HEK293 (cell line): ENCODE data around the gene FAM168A.

Experiments used
- CTCF ChIA-PET: fragments of 350-600 bp; formaldehyde crosslinking; extraction: SDS; loops from one replicate; lab custom pipeline; 2021; ENCODE audit warnings: antibody characterized with exemption; lab: Yijun Ruan, JAX
- POLR2A ChIA-PET: fragments of 300-600 bp; formaldehyde crosslinking; extraction: SDS; loops from one replicate; lab custom pipeline; 2020; ENCODE audit warnings: antibody characterized with exemption, inconsistent platforms; lab: Yijun Ruan, JAX
- H3K27ac ChIP-seq: fragments of 200-500 bp; sonication (Bioruptor generic); 2 replicates; pipeline ENCODE4 v1.5.1; 2014; ENCODE audit warnings: low read depth, low read length, control low read depth, inconsistent platforms; ENCODE audit errors: extremely low read depth
- H3K36me3 ChIP-seq, 2 experiments: fragments of 200-500 bp in 1 of 2; sonication (Bioruptor generic) in 1 of 2; 1 replicate in 1 of 2; 2 replicates in 1 of 2; pipeline ENCODE4 v1.5.1; 2014 to 2017; ENCODE audit warnings: inconsistent platforms in 2 of 2, low read length in 2 of 2; ENCODE audit not compliant: control insufficient read depth in 2 of 2, insufficient read depth in 1 of 2
- H3K4me1 ChIP-seq: fragments of 200-500 bp; sonication (Bioruptor generic); 2 replicates; pipeline ENCODE4 v1.5.1; 2014; ENCODE audit warnings: mild to moderate bottlenecking, low read length, inconsistent platforms; ENCODE audit not compliant: control insufficient read depth, insufficient read depth
- H3K4me3 ChIP-seq: 2 replicates; pipeline ENCODE4 v1.5.1; 2011; ENCODE audit warnings: low read depth, mild to moderate bottlenecking, control low read depth, low read length, moderate library complexity
- H3K9me3 ChIP-seq: fragments of 200-500 bp; sonication (Bioruptor generic); 2 replicates; pipeline ENCODE4 v1.5.1; 2014; ENCODE audit warnings: low read depth, low read length, inconsistent platforms; ENCODE audit not compliant: control insufficient read depth, insufficient read depth
- REST ChIP-seq: fragments of 450-650 bp; formaldehyde crosslinking; IDR thresholded peaks from 2 replicates; pipeline ENCODE4 v1.5.1; 2016; ENCODE audit warnings: missing biosample characterization, missing genetic modification characterization
- YY1 ChIP-seq: fragments of 450-650 bp; formaldehyde crosslinking; IDR thresholded peaks from 2 replicates; pipeline ENCODE4 v1.5.1; 2018; ENCODE audit warnings: missing biosample characterization, missing genetic modification characterization
- ZBTB8A ChIP-seq: fragments of 450-650 bp; formaldehyde crosslinking; IDR thresholded peaks from 2 replicates; pipeline ENCODE4 v1.5.1; 2016; ENCODE audit warnings: missing biosample characterization, missing genetic modification characterization
- ZFHX2 ChIP-seq: fragments of 450-650 bp; formaldehyde crosslinking; conservative IDR thresholded peaks from 2 replicates; pipeline ENCODE4 v1.5.1; 2016; ENCODE audit warnings: missing biosample characterization, missing genetic modification characterization
- ZFP37 ChIP-seq: fragments of 450-650 bp; formaldehyde crosslinking; IDR thresholded peaks from 2 replicates; pipeline ENCODE4 v1.5.1; 2016; ENCODE audit warnings: missing biosample characterization, missing genetic modification characterization
- ZNF10 ChIP-seq: fragments of 450-650 bp; formaldehyde crosslinking; IDR thresholded peaks from 2 replicates; pipeline ENCODE4 v1.5.1; 2017; ENCODE audit warnings: missing biosample characterization, missing genetic modification characterization
- ZNF175 ChIP-seq: fragments of 450-650 bp; formaldehyde crosslinking; IDR thresholded peaks from 2 replicates; pipeline ENCODE4 v1.5.1; 2016; ENCODE audit warnings: missing biosample characterization, missing genetic modification characterization
- ZNF274 ChIP-seq, 2 experiments: fragments of 200-500 bp in 1 of 2; fragments of 450-650 bp in 1 of 2; sonication (Bioruptor generic) in 1 of 2; formaldehyde crosslinking in 1 of 2; IDR thresholded peaks; 2 replicates each; pipeline versions ENCODE4 v1.5.1 to v1.6.1; 2014 to 2016; ENCODE audit warnings: borderline replicate concordance in 1 of 2, inconsistent platforms in 1 of 2, low read length in 1 of 2, missing biosample characterization in 1 of 2, missing genetic modification characterization in 1 of 2
- ZNF280C ChIP-seq: fragments of 450-650 bp; formaldehyde crosslinking; IDR thresholded peaks from 2 replicates; pipeline ENCODE4 v1.5.1; 2016; ENCODE audit warnings: missing biosample characterization, missing genetic modification characterization
- ZNF362 ChIP-seq: fragments of 450-650 bp; formaldehyde crosslinking; IDR thresholded peaks from 2 replicates; pipeline ENCODE4 v1.5.1; 2016; ENCODE audit warnings: missing biosample characterization, missing genetic modification characterization
- ZNF514 ChIP-seq: fragments of 450-650 bp; formaldehyde crosslinking; IDR thresholded peaks from 2 replicates; pipeline ENCODE4 v1.5.1; 2016; ENCODE audit warnings: missing biosample characterization, missing genetic modification characterization
- ZNF707 ChIP-seq: fragments of 450-650 bp; formaldehyde crosslinking; IDR thresholded peaks from 2 replicates; pipeline ENCODE4 v1.5.1; 2016; ENCODE audit warnings: missing biosample characterization, missing genetic modification characterization
- ZNF776 ChIP-seq: fragments of 450-650 bp; formaldehyde crosslinking; IDR thresholded peaks from 2 replicates; pipeline ENCODE4 v1.5.0; 2017; ENCODE audit warnings: missing biosample characterization, missing genetic modification characterization, borderline replicate concordance

Gene FAM168A

GRCh38 chr11:73393479-73394415 lies 204.2 kb downstream of the FAM168A start (continued):
- TF ChIP-seq ZBTB8A (tag by site-specific recombination) (0 out of 2 replicates have a peak, but pooled peaks have one; percentile 50), ZNF514 (tag by site-specific recombination) (no peak), ZFHX2 (tag by site-specific recombination) (peak; percentile 7; the same call in 1 of the 2 replicates), ZNF362 (tag by site-specific recombination) (no peak), ZNF10 (tag by site-specific recombination) (no peak), ZNF280C (no peak), ZNF707 (tag by site-specific recombination) (no peak), ZNF776 (tag by site-specific recombination) (no peak), ZNF274 (IDR thresholded peaks at IDR 0.05; ENCODE audit: low read length) (no peak), ZNF274 (tag by site-specific recombination; IDR thresholded peaks at IDR 0.05; ENCODE audit: borderline replicate concordance) (no peak), ZFP37 (no peak)

- POLR2A ChIA-PET: interaction anchor here (1.0 to 1.8 kb wide), 3 partner anchors 16 to 42 kb away, joined by 3 to 8 read pairs (median 6); no protein-coding TSS in a partner anchor
- H3K36me3 ChIP-seq: peaks cover 0 to 74% of the 10 kb centered on the region in 2 experiments; a peak in 1 of 3 replicates
- H3K27ac ChIP-seq: no peak overlapping the region
Observed at GRCh38 chr11:73393011-73393380, 204.9 kb downstream of the FAM168A start.

More at GRCh38 chr11:73393011-73393380, 204.9 kb downstream of the FAM168A start:
- CTCF ChIA-PET: interaction anchor here (0.6 to 3.6 kb wide), 26 partner anchors 8 to 269 kb away, joined by 3 to 95 read pairs (median 4); no protein-coding TSS in a partner anchor
- Histone ChIP-seq H3K4me1 (no peaks in the 10 kb centered on the region), H3K9me3 (no peaks in the 10 kb centered on the region), H3K4me3 (no peak overlapping the region)
- no peak for TF ChIP-seq REST (tag by site-specific recombination)
- TF ChIP-seq YY1 (tag by site-specific recombination): no peak
- no peak for TF ChIP-seq ZNF175 (tag by site-specific recombination)
